ENCODE measurements around the gene RNU6-1.

The RNU6-1 gene

GRCh38 chr15:67822537-67823313 lies 17.1 kb downstream of the RNU6-1 start:
- no peak overlapping the region for H3K4me3 ChIP-seq (ENCODE audit: insufficient read depth, low read depth, low read length, poor library complexity, severe bottlenecking)
- DNase-seq, result no peak
- H3K36me3 ChIP-seq (ENCODE audit: control insufficient read depth, insufficient read depth, low read length), result no peaks in the 10 kb centered on the region
- no peaks in the 10 kb centered on the region for H3K9me3 ChIP-seq (ENCODE audit: control insufficient read depth, low read length)
- peaks cover 51% of the 10 kb centered on the region for H3K4me1 ChIP-seq (ENCODE audit: control insufficient read depth, insufficient read depth, low read length, poor library complexity, severe bottlenecking)
- H3K27me3 ChIP-seq (replicated peaks; ENCODE audit: control insufficient read depth, insufficient read depth, low read length, poor library complexity, severe bottlenecking), result peaks cover 81% of the 10 kb centered on the region
- no peak overlapping the region for H3K27ac ChIP-seq (ENCODE audit: insufficient read depth, low read length, poor library complexity, severe bottlenecking)

GRCh38 chr15:67821784-67822440 lies 17.9 kb downstream of the RNU6-1 start:
- H3K36me3 ChIP-seq (ENCODE audit: control insufficient read depth, insufficient read depth, low read length), result no peaks in the 10 kb centered on the region
- H3K4me3 ChIP-seq (ENCODE audit: insufficient read depth, low read depth, low read length, poor library complexity, severe bottlenecking), result no peak overlapping the region
- H3K4me1 ChIP-seq (ENCODE audit: control insufficient read depth, insufficient read depth, low read length, poor library complexity, severe bottlenecking), result peaks cover 44% of the 10 kb centered on the region
- H3K9me3 ChIP-seq (ENCODE audit: control insufficient read depth, low read length), result no peaks in the 10 kb centered on the region
- no peak for DNase-seq
- no peak overlapping the region for H3K27ac ChIP-seq (ENCODE audit: insufficient read depth, low read length, poor library complexity, severe bottlenecking)
- H3K27me3 ChIP-seq (replicated peaks; ENCODE audit: control insufficient read depth, insufficient read depth, low read length, poor library complexity, severe bottlenecking), result peaks cover 74% of the 10 kb centered on the region

GRCh38 chr15:67820992-67821783 lies 18.7 kb downstream of the RNU6-1 start:
- no peak for DNase-seq
- Histone ChIP-seq H3K27ac (ENCODE audit: insufficient read depth, low read length, poor library complexity, severe bottlenecking) (no peak overlapping the region), H3K4me1 (ENCODE audit: control insufficient read depth, insufficient read depth, low read length, poor library complexity, severe bottlenecking) (peaks cover 38% of the 10 kb centered on the region), H3K36me3 (ENCODE audit: control insufficient read depth, insufficient read depth, low read length) (no peaks in the 10 kb centered on the region), H3K4me3 (ENCODE audit: insufficient read depth, low read depth, low read length, poor library complexity, severe bottlenecking) (no peak overlapping the region), H3K9me3 (ENCODE audit: control insufficient read depth, low read length) (no peaks in the 10 kb centered on the region), H3K27me3 (replicated peaks; ENCODE audit: control insufficient read depth, insufficient read depth, low read length, poor library complexity, severe bottlenecking) (peaks cover 68% of the 10 kb centered on the region)

- Histone ChIP-seq H3K27ac (ENCODE audit: insufficient read depth, low read length, poor library complexity, severe bottlenecking) (no peak overlapping the region), H3K36me3 (ENCODE audit: control insufficient read depth, insufficient read depth, low read length) (no peaks in the 10 kb centered on the region), H3K4me3 (ENCODE audit: insufficient read depth, low read depth, low read length, poor library complexity, severe bottlenecking) (no peak overlapping the region), H3K9me3 (ENCODE audit: control insufficient read depth, low read length) (no peaks in the 10 kb centered on the region), H3K4me1 (ENCODE audit: control insufficient read depth, insufficient read depth, low read length, poor library complexity, severe bottlenecking) (peaks cover 31% of the 10 kb centered on the region), H3K27me3 (replicated peaks; ENCODE audit: control insufficient read depth, insufficient read depth, low read length, poor library complexity, severe bottlenecking) (peaks cover 60% of the 10 kb centered on the region)
- no peak for DNase-seq
These were observed 19.5 kb downstream of the RNU6-1 start for GRCh38 chr15:67820122-67820991.

GRCh38 chr15:67819636-67820035 lies 20.2 kb downstream of the RNU6-1 start:
- H3K27me3 ChIP-seq (replicated peaks; ENCODE audit: control insufficient read depth, insufficient read depth, low read length, poor library complexity, severe bottlenecking), result peaks cover 52% of the 10 kb centered on the region
- no peak overlapping the region for H3K27ac ChIP-seq (ENCODE audit: insufficient read depth, low read length, poor library complexity, severe bottlenecking)
- DNase-seq, result no peak
- no peaks in the 10 kb centered on the region for H3K9me3 ChIP-seq (ENCODE audit: control insufficient read depth, low read length)
- peaks cover 29% of the 10 kb centered on the region for H3K4me1 ChIP-seq (ENCODE audit: control insufficient read depth, insufficient read depth, low read length, poor library complexity, severe bottlenecking)
- H3K4me3 ChIP-seq (ENCODE audit: insufficient read depth, low read depth, low read length, poor library complexity, severe bottlenecking), result no peak overlapping the region
- H3K36me3 ChIP-seq (ENCODE audit: control insufficient read depth, insufficient read depth, low read length), result no peaks in the 10 kb centered on the region

GRCh38 chr15:67818464-67818863 lies 21.4 kb downstream of the RNU6-1 start:
- no peak overlapping the region for H3K27ac ChIP-seq (ENCODE audit: insufficient read depth, low read length, poor library complexity, severe bottlenecking)
- H3K4me3 ChIP-seq (ENCODE audit: insufficient read depth, low read depth, low read length, poor library complexity, severe bottlenecking), result no peak overlapping the region
- H3K36me3 ChIP-seq (ENCODE audit: control insufficient read depth, insufficient read depth, low read length), result no peaks in the 10 kb centered on the region
- peaks cover 20% of the 10 kb centered on the region for H3K4me1 ChIP-seq (ENCODE audit: control insufficient read depth, insufficient read depth, low read length, poor library complexity, severe bottlenecking)
- peaks cover 42% of the 10 kb centered on the region for H3K27me3 ChIP-seq (replicated peaks; ENCODE audit: control insufficient read depth, insufficient read depth, low read length, poor library complexity, severe bottlenecking)
- DNase-seq, result no peak
- H3K9me3 ChIP-seq (ENCODE audit: control insufficient read depth, low read length), result no peaks in the 10 kb centered on the region

- no peaks in the 10 kb centered on the region for H3K36me3 ChIP-seq (ENCODE audit: control insufficient read depth, insufficient read depth, low read length)
- no peak for DNase-seq
- H3K27me3 ChIP-seq (replicated peaks; ENCODE audit: control insufficient read depth, insufficient read depth, low read length, poor library complexity, severe bottlenecking), result peaks cover 26% of the 10 kb centered on the region
- H3K9me3 ChIP-seq (ENCODE audit: control insufficient read depth, low read length), result no peaks in the 10 kb centered on the region
- H3K4me3 ChIP-seq (ENCODE audit: insufficient read depth, low read depth, low read length, poor library complexity, severe bottlenecking), result no peak overlapping the region
- peaks cover 7% of the 10 kb centered on the region for H3K4me1 ChIP-seq (ENCODE audit: control insufficient read depth, insufficient read depth, low read length, poor library complexity, severe bottlenecking)
- H3K27ac ChIP-seq (ENCODE audit: insufficient read depth, low read length, poor library complexity, severe bottlenecking), result no peak overlapping the region
These were observed 23.2 kb downstream of the RNU6-1 start for GRCh38 chr15:67816668-67817067.

- Histone ChIP-seq H3K9me3 (ENCODE audit: control insufficient read depth, low read length) (no peaks in the 10 kb centered on the region), H3K4me1 (ENCODE audit: control insufficient read depth, insufficient read depth, low read length, poor library complexity, severe bottlenecking) (no peaks in the 10 kb centered on the region), H3K27ac (ENCODE audit: insufficient read depth, low read length, poor library complexity, severe bottlenecking) (no peak overlapping the region), H3K36me3 (ENCODE audit: control insufficient read depth, insufficient read depth, low read length) (no peaks in the 10 kb centered on the region), H3K27me3 (replicated peaks; ENCODE audit: control insufficient read depth, insufficient read depth, low read length, poor library complexity, severe bottlenecking) (peaks cover 11% of the 10 kb centered on the region), H3K4me3 (ENCODE audit: insufficient read depth, low read depth, low read length, poor library complexity, severe bottlenecking) (no peak overlapping the region)
- no peak for DNase-seq
These were observed 24.7 kb downstream of the RNU6-1 start for GRCh38 chr15:67815036-67815592.

- Histone ChIP-seq H3K4me3 (ENCODE audit: insufficient read depth, low read depth, low read length, poor library complexity, severe bottlenecking) (no peak overlapping the region), H3K9me3 (ENCODE audit: control insufficient read depth, low read length) (no peaks in the 10 kb centered on the region), H3K27me3 (replicated peaks; ENCODE audit: control insufficient read depth, insufficient read depth, low read length, poor library complexity, severe bottlenecking) (no peaks in the 10 kb centered on the region), H3K36me3 (ENCODE audit: control insufficient read depth, insufficient read depth, low read length) (no peaks in the 10 kb centered on the region), H3K27ac (ENCODE audit: insufficient read depth, low read length, poor library complexity, severe bottlenecking) (no peak overlapping the region), H3K4me1 (ENCODE audit: control insufficient read depth, insufficient read depth, low read length, poor library complexity, severe bottlenecking) (no peaks in the 10 kb centered on the region)
- DNase-seq, result no peak
These were observed 26.7 kb downstream of the RNU6-1 start for GRCh38 chr15:67813104-67813634.

All from effector memory CD4-positive, alpha-beta T cell (primary cell).